Left ventricle myocardium inferior (tissue), 1 donor: ENCODE measurements around the gene SIRT7. TPM values are rescaled to one million over a fixed set of nuclear protein-coding genes. Genes with fewer than 3 reads are reported as not detected.

Source experiments
- DNase-seq: peaks from one replicate; pipeline ENCODE4 v3.0.0-alpha.2; 2020
- H3K27ac ChIP-seq: fragments of 200-600 bp; replicated peaks from 2 replicates; pipeline ENCODE4 v1.8.0; 2021
- H3K27me3 ChIP-seq: fragments of 200-600 bp; 2 replicates; pipeline ENCODE4 v1.8.0; 2021; ENCODE audit warnings: low read depth
- H3K36me3 ChIP-seq: fragments of 200-600 bp; 2 replicates; pipeline ENCODE4 v1.8.0; 2021
- H3K4me1 ChIP-seq: fragments of 200-600 bp; 2 replicates; pipeline ENCODE4 v1.8.0; 2021
- H3K4me3 ChIP-seq: fragments of 200-600 bp; 2 replicates; pipeline ENCODE4 v1.8.0; 2021; ENCODE audit warnings: mild to moderate bottlenecking, moderate library complexity
- H3K9me3 ChIP-seq: fragments of 200-600 bp; replicated peaks from 2 replicates; pipeline ENCODE4 v1.8.0; 2021
- CTCF ChIP-seq: fragments of 200-600 bp; IDR thresholded peaks from 2 replicates; pipeline ENCODE4 v1.8.0; 2021; ENCODE audit warnings: antibody characterized with exemption, mild to moderate bottlenecking, borderline replicate concordance
- intact Hi-C: fragments of 100-400 bp; cut with micrococcal nuclease; formaldehyde crosslinking; loops from one replicate; pipeline ENCODE4 v1.11.0; 2022
- total RNA-seq: library from RNA; stranded (reverse); fragmentation: NEBNext Ultra II Directional; extraction: Animal tissue kit (Norgen Biotek cat#: 25700); gene quantifications from one replicate; pipeline ENCODE4 v1.2.1, GENCODE V29; 2021
- donor health status: DM: no; HTN: yes; CAD: no; lungs with severe emphysema.

Gene SIRT7
- total RNA-seq, 1 donor from 2014 or later, result 8.5 TPM

GRCh38 chr17:81942167-81942553, 24.2 kb upstream of the SIRT7 start:
- peaks cover 42% of the 10 kb centered on the region for H3K27me3 ChIP-seq
- H3K4me1 ChIP-seq, result peaks cover 40% of the 10 kb centered on the region
- no peak for TF ChIP-seq CTCF
- DNase-seq, result no peak
- peak overlapping the region; percentile 78 for H3K27ac ChIP-seq
- intact Hi-C loops, result no loop called here
- H3K4me3 ChIP-seq, result peak overlapping the region; percentile 64
- no peaks in the 10 kb centered on the region for H3K36me3 ChIP-seq
- H3K9me3 ChIP-seq, result no peaks in the 10 kb centered on the region

DNA sequence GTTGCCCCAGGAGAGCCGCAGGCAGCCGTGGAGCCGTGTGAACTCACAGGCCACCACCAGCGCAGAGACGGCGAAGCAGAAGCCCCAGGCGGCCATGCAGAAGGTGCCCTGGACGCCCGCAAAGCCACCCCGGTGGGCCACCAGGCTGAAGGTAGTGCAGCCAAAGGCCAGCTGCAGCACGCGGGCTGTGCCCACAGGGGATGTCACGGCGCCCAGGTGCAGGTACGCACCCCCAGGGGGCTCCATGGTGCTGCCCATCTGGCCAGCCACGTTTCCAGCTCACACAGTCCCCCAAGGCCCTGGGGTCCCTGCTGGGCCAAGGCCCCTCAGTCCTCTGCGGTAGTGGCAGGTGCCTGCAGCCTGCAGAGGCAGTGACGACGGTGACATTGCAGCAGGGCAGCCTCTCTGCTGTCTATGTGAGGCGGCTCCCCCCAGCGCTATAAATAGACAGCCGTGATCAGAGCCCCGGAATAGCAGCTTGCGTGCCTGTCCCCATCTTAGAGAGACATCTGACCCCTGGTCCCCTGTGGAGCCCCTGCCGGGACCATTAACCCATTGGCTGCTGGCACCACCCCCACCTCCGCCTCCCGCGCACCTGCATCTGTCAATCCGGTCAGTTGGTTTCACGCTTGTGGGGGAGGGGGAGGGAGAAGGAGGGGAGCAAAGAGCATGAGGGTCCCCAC, 23.6 kb upstream of the SIRT7 start:
- intact Hi-C loops, result no loop called here
- H3K27ac ChIP-seq, result peak overlapping the region; percentile 78
- peak overlapping the region; percentile 64 for H3K4me3 ChIP-seq

DNA sequence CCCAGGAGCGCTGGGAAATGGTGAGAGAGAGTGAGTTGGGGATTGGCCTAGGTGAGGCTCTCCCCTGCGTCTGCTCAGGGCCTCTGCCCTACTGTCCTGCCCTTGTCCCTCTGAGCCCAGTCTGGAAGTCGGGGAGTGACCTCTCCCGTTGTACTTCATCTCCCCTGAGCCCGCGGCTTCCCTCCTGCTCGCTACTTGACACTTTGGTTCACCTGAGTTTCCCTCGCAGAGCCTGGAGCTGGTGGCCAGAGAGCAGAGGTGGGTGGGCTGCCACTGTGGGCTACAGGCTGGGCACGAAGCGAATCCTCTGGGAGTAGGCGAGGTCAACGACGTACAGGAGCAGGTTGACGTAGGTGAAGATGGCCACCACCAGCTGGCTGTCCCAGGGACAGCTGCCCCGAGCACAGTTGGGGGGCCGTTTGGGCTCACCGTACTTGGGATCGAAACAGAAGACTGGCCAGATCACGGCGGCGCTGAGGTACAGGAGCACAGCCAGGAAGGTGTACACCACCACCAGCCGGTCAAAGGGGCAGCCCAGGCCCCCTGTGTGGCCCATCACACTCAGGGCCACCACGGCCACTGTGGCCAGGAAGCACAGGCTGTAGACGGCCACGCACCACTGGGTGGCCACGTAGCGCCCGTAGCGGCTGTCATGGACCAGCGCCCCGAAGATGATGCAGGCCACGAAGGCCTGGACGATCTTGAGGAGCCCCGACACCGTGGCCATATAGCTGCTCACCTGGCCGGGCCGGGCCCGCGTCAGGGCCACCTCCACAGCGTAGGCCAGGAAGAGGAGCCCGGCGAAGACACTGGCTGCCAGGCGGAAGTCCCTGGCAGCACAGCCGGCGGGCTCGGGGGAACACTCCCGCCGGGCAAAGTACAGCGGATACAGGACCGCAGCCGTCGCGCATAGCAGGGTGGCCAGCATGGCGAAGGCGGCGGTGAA, 22.8 kb upstream of the SIRT7 start:
- no peak for DNase-seq
- peak overlapping the region; percentile 78 for H3K27ac ChIP-seq
- H3K36me3 ChIP-seq, result no peaks in the 10 kb centered on the region
- H3K4me1 ChIP-seq, result peaks cover 47% of the 10 kb centered on the region
- H3K9me3 ChIP-seq, result no peaks in the 10 kb centered on the region
- peak overlapping the region; percentile 64 for H3K4me3 ChIP-seq
- intact Hi-C loops, result no loop called here
- TF ChIP-seq CTCF, result no peak
- H3K27me3 ChIP-seq, result peaks cover 42% of the 10 kb centered on the region

More for the DNA sequence above, 23.6 kb upstream of the SIRT7 start:
- Histone ChIP-seq H3K9me3 (no peaks in the 10 kb centered on the region), H3K36me3 (no peaks in the 10 kb centered on the region), H3K4me1 (peaks cover 45% of the 10 kb centered on the region), H3K27me3 (peaks cover 42% of the 10 kb centered on the region)
- TF ChIP-seq CTCF, result no peak
- DNase-seq, result peak; percentile 61

DNA sequence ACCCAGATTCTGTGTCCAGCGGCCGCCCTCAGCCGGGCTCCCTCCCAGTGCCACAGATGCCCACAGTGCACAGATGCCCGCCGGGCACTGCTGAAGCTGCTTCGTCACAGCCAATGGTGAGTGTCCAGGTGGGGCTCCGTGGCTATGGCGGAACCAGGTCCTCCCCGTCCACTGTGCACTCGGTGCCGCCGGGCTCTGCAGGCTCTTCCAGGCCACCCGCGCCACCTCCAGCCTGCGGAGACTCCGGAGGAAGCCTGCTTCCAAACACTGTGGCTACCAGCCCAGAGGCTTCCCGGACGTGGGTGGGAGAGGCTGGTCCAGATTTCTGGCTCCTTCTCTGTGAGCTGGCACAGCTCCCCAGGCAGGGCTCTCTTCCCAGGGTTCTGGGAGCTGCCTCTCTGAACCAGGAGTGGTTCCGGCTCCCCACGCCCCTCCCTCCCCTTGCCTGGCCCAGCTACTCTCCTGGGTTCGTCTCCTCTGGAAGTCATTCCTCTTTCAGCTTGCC, 22.0 kb upstream of the SIRT7 start:
- H3K27me3 ChIP-seq, result peaks cover 41% of the 10 kb centered on the region
- H3K4me3 ChIP-seq, result peak overlapping the region; percentile 28
- peak; percentile 78 for DNase-seq
- no peaks in the 10 kb centered on the region for H3K9me3 ChIP-seq
- peaks cover 47% of the 10 kb centered on the region for H3K4me1 ChIP-seq
- H3K27ac ChIP-seq, result peak overlapping the region; percentile 78
- TF ChIP-seq CTCF, result no peak
- H3K36me3 ChIP-seq, result no peaks in the 10 kb centered on the region
- intact Hi-C loops, result no loop called here

GRCh38 chr17:81939218-81939617, 21.2 kb upstream of the SIRT7 start:
- H3K27me3 ChIP-seq, result peaks cover 34% of the 10 kb centered on the region
- H3K4me3 ChIP-seq, result no peak overlapping the region
- H3K9me3 ChIP-seq, result no peaks in the 10 kb centered on the region
- H3K36me3 ChIP-seq, result no peaks in the 10 kb centered on the region
- H3K27ac ChIP-seq, result no peak overlapping the region
- no peak for TF ChIP-seq CTCF
- H3K4me1 ChIP-seq, result peaks cover 47% of the 10 kb centered on the region
- DNase-seq, result no peak
- intact Hi-C loops, result no loop called here
